Measurements from ENCODE around the gene ACTA2.

DNA sequence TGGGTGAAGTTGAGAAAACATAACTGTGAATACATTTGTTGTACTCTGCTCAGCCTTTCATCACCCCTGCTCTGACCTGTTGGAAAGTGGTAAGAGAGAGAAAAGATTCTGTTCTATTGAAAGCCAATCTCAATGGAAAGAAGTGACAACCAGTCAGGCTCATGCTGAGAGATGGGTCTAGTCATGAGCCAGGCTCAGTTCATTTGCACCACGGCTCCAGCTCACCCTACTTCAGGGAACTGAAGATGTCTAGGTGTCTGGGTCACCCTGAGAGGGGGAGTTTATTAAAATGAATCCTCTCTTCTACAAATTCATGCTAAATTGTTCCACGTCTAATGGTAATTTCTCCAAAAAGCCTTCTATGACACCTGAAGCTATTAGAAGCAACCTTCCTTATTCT lies 25.9 kb upstream of the ACTA2 start:
- TF ChIP-seq CTCF (IDR thresholded peaks at IDR 0.05; ENCODE audit: insufficient read depth, low read length, poor library complexity, severe bottlenecking) (no peak), EZH2phosphoT487 (conservative IDR thresholded peaks at IDR 0.05; ENCODE audit: low read length) (no peak)
